ENCODE results near the gene RBM15B.
"Not testable (repeated sequence)": the region's sequence is repeated elsewhere in the genome, so short reads cannot be mapped to it uniquely, and the experiment has no call there.

Gene RBM15B

GRCh38 chr3:51384055-51384725 lies 6.9 kb upstream of the RBM15B start:
- H3K4me3 Mint-ChIP-seq = peak overlapping the region; percentile 99
- no peaks in the 10 kb centered on the region for H3K27me3 Mint-ChIP-seq (ENCODE audit: low read depth)
- H3K36me3 Mint-ChIP-seq (ENCODE audit: low read depth) = peaks cover 35% of the 10 kb centered on the region
- H3K4me1 Mint-ChIP-seq (ENCODE audit: low read depth) = peaks cover 41% of the 10 kb centered on the region
- peak overlapping the region; percentile 98 for H3K27ac Mint-ChIP-seq
- H3K9me3 Mint-ChIP-seq = no peaks in the 10 kb centered on the region

GRCh38 chr3:51384726-51385473 lies 6.2 kb upstream of the RBM15B start, which contains the start of gene MANF:
MANF (plus strand) TSS chr3:51385291; CDS start chr3:51385343, 52 bp downstream.
- Mint-ChIP-seq H3K36me3 (ENCODE audit: low read depth) (peaks cover 38% of the 10 kb centered on the region), H3K27ac (peak within 1 kb of the TSS; percentile 98), H3K9me3 (no peaks in the 10 kb centered on the region), H3K4me1 (ENCODE audit: low read depth) (peaks cover 46% of the 10 kb centered on the region), H3K27me3 (ENCODE audit: low read depth) (no peaks in the 10 kb centered on the region), H3K4me3 (peak within 1 kb of the TSS; percentile 99)

DNA sequence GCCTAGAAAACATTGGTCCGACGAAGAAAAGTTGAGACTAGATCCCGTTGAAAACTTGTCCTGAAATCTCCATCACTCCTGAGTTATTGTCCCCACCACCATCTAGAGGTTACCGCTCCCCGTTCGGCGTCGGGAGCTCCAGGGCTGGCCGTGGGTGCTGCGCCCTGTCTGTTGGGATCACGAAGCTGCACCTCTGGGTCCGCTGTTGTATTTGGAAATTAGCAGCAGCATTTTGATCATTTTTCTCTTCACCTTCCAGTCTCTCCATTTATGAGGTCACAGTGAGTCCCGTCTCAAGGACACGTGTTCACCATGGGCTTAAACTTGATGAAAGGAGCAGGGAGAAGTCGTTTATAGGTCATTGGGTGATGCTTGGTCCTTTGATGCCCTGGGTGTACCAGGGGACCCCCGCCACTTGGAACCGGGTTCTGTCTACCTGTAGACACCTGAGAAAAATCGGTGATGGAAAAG lies 5.4 kb upstream of the RBM15B start:
- H3K4me3 Mint-ChIP-seq = peak overlapping the region; percentile 99
- H3K27ac Mint-ChIP-seq = peak overlapping the region; percentile 94
- H3K27me3 Mint-ChIP-seq (ENCODE audit: low read depth) = no peaks in the 10 kb centered on the region
- H3K36me3 Mint-ChIP-seq (ENCODE audit: low read depth) = peaks cover 38% of the 10 kb centered on the region
- no peaks in the 10 kb centered on the region for H3K9me3 Mint-ChIP-seq
- H3K4me1 Mint-ChIP-seq (ENCODE audit: low read depth) = peaks cover 48% of the 10 kb centered on the region

GRCh38 chr3:51386159-51386851 lies 4.8 kb upstream of the RBM15B start:
- Mint-ChIP-seq H3K36me3 (ENCODE audit: low read depth) (peaks cover 38% of the 10 kb centered on the region), H3K27me3 (ENCODE audit: low read depth) (no peaks in the 10 kb centered on the region), H3K27ac (peak overlapping the region; percentile 94), H3K9me3 (no peaks in the 10 kb centered on the region), H3K4me3 (peak overlapping the region; percentile 99), H3K4me1 (ENCODE audit: low read depth) (peaks cover 50% of the 10 kb centered on the region)

DNA sequence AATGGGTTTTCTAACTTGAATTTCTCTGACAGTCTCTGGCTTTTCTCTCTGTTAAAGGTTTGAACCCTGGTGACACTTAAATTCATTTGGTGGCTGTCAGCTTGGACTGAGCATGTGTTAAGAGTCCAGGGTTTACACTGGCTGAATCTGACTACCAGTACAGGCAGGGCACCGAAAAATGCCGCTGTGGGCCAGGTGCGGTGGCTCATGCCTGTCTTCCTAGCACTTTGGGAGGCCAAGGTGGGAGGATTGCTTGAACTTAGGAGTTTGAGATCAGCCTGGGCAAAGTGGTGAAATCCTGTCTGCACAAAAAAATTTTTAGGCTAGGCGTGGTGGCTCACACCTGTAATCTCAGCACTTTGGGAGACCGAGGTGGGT lies 4.2 kb upstream of the RBM15B start:
- Mint-ChIP-seq H3K27ac (peak overlapping the region; percentile 94), H3K27me3 (ENCODE audit: low read depth) (no peaks in the 10 kb centered on the region), H3K36me3 (ENCODE audit: low read depth) (peaks cover 38% of the 10 kb centered on the region), H3K4me3 (peak overlapping the region; percentile 99), H3K9me3 (no peaks in the 10 kb centered on the region), H3K4me1 (ENCODE audit: low read depth) (peaks cover 50% of the 10 kb centered on the region)

- H3K36me3 Mint-ChIP-seq (ENCODE audit: low read depth) = peaks cover 38% of the 10 kb centered on the region
- not testable (repeated sequence) for H3K9me3 Mint-ChIP-seq; H3K27ac Mint-ChIP-seq; H3K27me3 Mint-ChIP-seq (ENCODE audit: low read depth)
- H3K4me1 Mint-ChIP-seq (ENCODE audit: low read depth) = peaks cover 50% of the 10 kb centered on the region
- peak overlapping the region; percentile 35 for H3K4me3 Mint-ChIP-seq
These were observed 3.8 kb upstream of the RBM15B start for GRCh38 chr3:51387281-51387680.

GRCh38 chr3:51388286-51389029 lies 2.6 kb upstream of the RBM15B start:
- H3K4me1 Mint-ChIP-seq (ENCODE audit: low read depth) = peaks cover 48% of the 10 kb centered on the region
- H3K36me3 Mint-ChIP-seq (ENCODE audit: low read depth) = peaks cover 44% of the 10 kb centered on the region
- no peaks in the 10 kb centered on the region for H3K9me3 Mint-ChIP-seq
- peak overlapping the region; percentile 49 for H3K27ac Mint-ChIP-seq
- no peaks in the 10 kb centered on the region for H3K27me3 Mint-ChIP-seq (ENCODE audit: low read depth)
- H3K4me3 Mint-ChIP-seq = no peak overlapping the region

- H3K9me3 Mint-ChIP-seq = no peaks in the 10 kb centered on the region
- H3K27me3 Mint-ChIP-seq (ENCODE audit: low read depth) = no peaks in the 10 kb centered on the region
- peak overlapping the region; percentile 45 for H3K27ac Mint-ChIP-seq
- no peak overlapping the region for H3K4me3 Mint-ChIP-seq
- peaks cover 46% of the 10 kb centered on the region for H3K4me1 Mint-ChIP-seq (ENCODE audit: low read depth)
- peaks cover 44% of the 10 kb centered on the region for H3K36me3 Mint-ChIP-seq (ENCODE audit: low read depth)
These were observed 1.5 kb upstream of the RBM15B start for GRCh38 chr3:51389423-51390183.

DNA sequence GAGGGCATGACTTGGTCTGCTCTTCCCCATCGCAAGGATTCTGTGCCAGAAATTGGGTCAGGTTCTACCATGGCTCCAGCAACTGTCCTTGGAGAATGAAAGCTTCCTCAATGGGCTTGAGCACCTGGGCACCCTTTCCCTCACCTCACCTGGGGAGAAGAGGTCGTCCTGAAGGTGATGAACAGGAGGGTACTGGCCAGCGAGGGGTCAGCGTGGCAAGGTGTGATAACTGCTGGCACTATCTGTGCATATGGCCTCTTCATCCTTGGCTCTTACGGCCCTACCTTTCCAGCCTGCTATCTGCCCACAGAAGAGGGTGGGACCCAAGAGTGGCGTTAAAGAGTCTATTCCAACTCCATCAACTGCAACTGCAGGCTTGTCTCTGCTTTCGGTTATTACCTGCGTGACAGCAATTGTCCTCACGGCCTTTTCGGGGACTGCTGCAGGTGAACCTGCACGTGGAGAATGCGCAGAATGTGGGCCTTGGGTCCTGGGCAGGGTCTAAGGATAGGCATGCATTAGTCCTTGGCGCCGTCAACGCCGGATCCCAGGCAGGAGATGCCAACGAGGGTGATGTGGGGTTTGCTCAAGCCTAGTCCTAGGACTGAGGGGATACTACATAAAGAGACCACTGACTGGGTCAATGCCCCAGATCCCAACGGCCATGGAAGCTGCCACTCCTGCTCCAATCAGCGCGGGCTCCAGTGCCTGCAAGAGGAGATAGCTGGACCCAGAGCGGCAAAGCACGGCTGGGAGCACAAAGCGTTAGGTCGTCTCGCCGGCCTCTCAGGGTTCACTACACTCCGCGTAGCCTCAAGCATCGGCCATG lies 625 bp upstream of the RBM15B start:
- peak overlapping the region; percentile 71 for H3K4me3 Mint-ChIP-seq
- H3K27me3 Mint-ChIP-seq (ENCODE audit: low read depth) = no peaks in the 10 kb centered on the region
- H3K27ac Mint-ChIP-seq = peak overlapping the region; percentile 68
- peaks cover 46% of the 10 kb centered on the region for H3K36me3 Mint-ChIP-seq (ENCODE audit: low read depth)
- H3K4me1 Mint-ChIP-seq (ENCODE audit: low read depth) = peaks cover 50% of the 10 kb centered on the region
- H3K9me3 Mint-ChIP-seq = no peaks in the 10 kb centered on the region

DNA sequence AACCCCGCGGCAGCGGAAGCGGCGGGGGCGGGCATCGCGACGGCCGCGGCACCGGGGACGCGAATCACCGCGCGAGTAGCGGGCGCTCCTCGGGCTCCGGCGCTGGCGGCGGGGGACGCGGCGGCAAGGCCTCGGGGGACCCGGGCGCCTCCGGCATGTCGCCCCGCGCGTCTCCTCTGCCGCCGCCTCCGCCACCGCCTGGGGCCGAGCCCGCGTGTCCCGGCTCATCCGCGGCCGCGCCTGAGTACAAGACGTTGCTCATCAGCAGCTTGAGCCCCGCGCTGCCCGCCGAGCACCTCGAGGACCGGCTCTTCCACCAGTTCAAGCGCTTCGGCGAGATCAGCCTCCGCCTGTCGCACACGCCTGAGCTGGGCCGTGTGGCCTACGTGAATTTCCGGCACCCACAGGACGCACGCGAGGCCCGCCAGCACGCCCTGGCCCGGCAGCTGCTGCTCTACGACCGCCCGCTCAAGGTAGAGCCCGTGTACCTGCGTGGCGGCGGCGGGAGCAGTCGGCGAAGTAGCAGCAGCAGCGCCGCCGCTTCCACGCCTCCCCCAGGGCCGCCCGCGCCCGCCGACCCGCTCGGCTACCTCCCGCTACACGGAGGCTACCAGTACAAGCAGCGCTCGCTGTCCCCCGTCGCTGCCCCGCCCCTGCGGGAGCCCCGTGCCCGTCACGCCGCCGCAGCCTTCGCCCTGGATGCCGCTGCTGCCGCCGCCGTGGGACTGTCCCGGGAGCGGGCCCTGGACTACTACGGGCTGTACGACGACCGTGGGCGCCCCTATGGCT lies 675 bp downstream of the RBM15B start:
- Mint-ChIP-seq H3K4me1 (ENCODE audit: low read depth) (peaks cover 46% of the 10 kb centered on the region), H3K27me3 (ENCODE audit: low read depth) (no peaks in the 10 kb centered on the region), H3K4me3 (peak overlapping the region; percentile 82), H3K9me3 (no peaks in the 10 kb centered on the region), H3K27ac (peak overlapping the region; percentile 89), H3K36me3 (ENCODE audit: low read depth) (peaks cover 42% of the 10 kb centered on the region)

GRCh38 chr3:51392355-51393133 lies 1.5 kb downstream of the RBM15B start:
- Mint-ChIP-seq H3K9me3 (no peaks in the 10 kb centered on the region), H3K4me3 (peak overlapping the region; percentile 82), H3K36me3 (ENCODE audit: low read depth) (peaks cover 42% of the 10 kb centered on the region), H3K4me1 (ENCODE audit: low read depth) (peaks cover 45% of the 10 kb centered on the region), H3K27ac (peak overlapping the region; percentile 31), H3K27me3 (ENCODE audit: low read depth) (no peaks in the 10 kb centered on the region)

GRCh38 chr3:51393134-51393495 lies 2.0 kb downstream of the RBM15B start:
- Mint-ChIP-seq H3K36me3 (ENCODE audit: low read depth) (peaks cover 38% of the 10 kb centered on the region), H3K27me3 (ENCODE audit: low read depth) (no peaks in the 10 kb centered on the region), H3K27ac (no peak overlapping the region), H3K4me3 (no peak overlapping the region), H3K4me1 (ENCODE audit: low read depth) (peaks cover 41% of the 10 kb centered on the region), H3K9me3 (no peaks in the 10 kb centered on the region)

Data from T-helper 1 cell treated with Interleukin-12 subunit alpha and Interleukin-12 subunit beta and Interleukin-4 antibody, amounts not matched to agents 30 μg/mL and 1 μg/mL, for 36 hours (primary cell).